ENCODE data around the gene GSN.

GRCh38 chr9:121319383-121319780 is 51.4 kb downstream of the GSN start:
- TF ChIP-seq CTCF (IDR thresholded peaks at IDR 0.05) (no peak), POLR2A (IDR thresholded peaks at IDR 0.05) (no peak)
